Right ventricle myocardium inferior (tissue), 1 donor: Measurements from ENCODE around the gene JAM3. TPM values are rescaled to one million over a fixed set of nuclear protein-coding genes. Genes with fewer than 3 reads are reported as not detected.
A peak's percentile ranks its signal among the peaks of the same experiment; 100 is the strongest.

Experiments used
- ATAC-seq: fragments of 200-7000 bp; cut with Tn5 transposase; one replicate; pipeline ENCODE4 v1.9.1; 2020; ENCODE audit warnings: mild to moderate bottlenecking, moderate library complexity
- DNase-seq: peaks from one replicate; pipeline ENCODE4 v3.0.0; 2021; ENCODE audit errors: missing footprints
- intact Hi-C: fragments of 100-400 bp; cut with DNase I; formaldehyde crosslinking; loops from one replicate; pipeline ENCODE4 v1.11.0; 2022
- long read RNA-seq: library from polyadenylated mRNA; unstranded; transcript quantifications from one replicate; pipeline ENCODE4 v2.0.0, GENCODE V29; 2021
- total RNA-seq: library from RNA; stranded (reverse); fragmentation: NEBNext Ultra II Directional; extraction: Animal tissue kit (Norgen Biotek cat#: 25700); gene quantifications from one replicate; pipeline ENCODE4 v1.2.1, GENCODE V29; 2021
- donor health status: DM: no; HTN: yes; CAD: no; lungs with severe emphysema.

JAM3 gene
- total RNA-seq: 22.5 TPM
- long read RNA-seq, transcript JAM3-201 (9 exons, 3,912 nt): major isoform, 20 of 22 reads
- long read RNA-seq, partial matches to known transcripts: 1 of 22 reads
- long read RNA-seq, other reads (novel, unspliced or antisense): 1 of 22 reads

- peak; percentile 98 for ATAC-seq
- intact Hi-C loops: loop anchor here (1.0 kb wide), 1 partner anchor 69 kb away; no protein-coding TSS in a partner anchor
- peak; percentile 96 for DNase-seq
Observed at GRCh38 chr11:134068829-134069425, at the start of gene JAM3. Gene JAM3, plus strand, starts transcription at chr11:134069072. Its CDS starts 12 bp downstream, at chr11:134069084.

- no peak for DNase-seq
- intact Hi-C loops: no loop called here
- no peak for ATAC-seq
Observed at GRCh38 chr11:134019500-134019899, 49.4 kb upstream of the JAM3 start.

GRCh38 chr11:134020598-134020997, 48.3 kb upstream of the JAM3 start:
- DNase-seq: no peak
- intact Hi-C loops: no loop called here
- ATAC-seq: no peak

- ATAC-seq (no peak), DNase-seq (no peak)
- intact Hi-C loops: no loop called here
Observed at GRCh38 chr11:134021326-134021725, 47.5 kb upstream of the JAM3 start.

DNA sequence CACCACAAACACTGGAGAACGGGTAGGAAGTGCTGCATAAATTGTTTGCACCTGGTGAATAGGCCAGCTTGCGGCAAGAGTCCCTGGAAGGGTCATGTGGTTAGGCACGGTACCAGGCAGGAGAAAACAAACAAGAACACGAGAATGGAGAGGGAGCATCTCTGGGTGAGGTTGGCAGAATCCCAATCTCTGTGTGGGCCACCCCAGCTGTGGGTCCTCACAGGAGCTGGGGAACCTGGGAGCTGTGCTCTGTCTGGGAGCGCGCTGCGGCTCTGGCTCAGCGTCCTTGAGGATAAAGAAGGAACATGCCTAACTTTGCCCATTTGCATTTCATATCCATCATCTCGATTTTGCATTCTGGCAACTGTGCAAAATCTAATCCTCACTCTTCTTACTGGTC, 46.1 kb upstream of the JAM3 start:
- intact Hi-C loops: no loop called here

DNA sequence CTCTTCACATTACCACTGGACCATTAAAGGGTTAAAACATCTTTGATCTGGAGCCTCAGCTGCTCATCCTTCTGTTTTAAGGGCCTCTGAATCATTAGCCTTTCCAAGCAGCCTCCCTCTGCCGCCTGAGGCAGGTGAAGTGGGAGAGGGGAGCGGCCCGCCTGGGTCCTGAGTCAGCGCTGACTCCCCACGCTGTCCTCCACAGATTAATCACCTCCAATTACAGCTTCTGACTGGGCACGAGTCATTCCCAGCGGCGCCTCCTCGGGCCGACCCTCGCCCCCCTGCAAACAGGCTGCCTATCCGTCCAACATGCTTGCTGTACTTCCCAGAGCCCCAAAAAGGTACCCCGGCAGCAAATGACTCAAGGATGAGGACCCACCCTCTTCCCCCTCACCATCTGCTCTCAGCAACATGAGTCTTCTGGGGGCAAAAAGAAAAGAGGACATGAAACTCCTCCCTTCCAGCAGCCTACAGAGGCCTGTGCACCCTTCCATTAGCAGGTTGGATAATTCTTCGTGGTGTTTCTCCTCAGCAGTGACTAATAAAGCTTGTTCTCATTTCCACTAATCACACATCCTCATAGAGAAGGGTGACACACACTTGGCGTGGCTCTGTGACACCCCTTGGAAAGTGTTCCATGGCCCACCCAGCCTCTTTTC, 44.3 kb upstream of the JAM3 start:
- no peak for DNase-seq
- no peak for ATAC-seq

More for the DNA sequence above, 46.1 kb upstream of the JAM3 start:
- no peak for ATAC-seq
- DNase-seq: no peak

DNA sequence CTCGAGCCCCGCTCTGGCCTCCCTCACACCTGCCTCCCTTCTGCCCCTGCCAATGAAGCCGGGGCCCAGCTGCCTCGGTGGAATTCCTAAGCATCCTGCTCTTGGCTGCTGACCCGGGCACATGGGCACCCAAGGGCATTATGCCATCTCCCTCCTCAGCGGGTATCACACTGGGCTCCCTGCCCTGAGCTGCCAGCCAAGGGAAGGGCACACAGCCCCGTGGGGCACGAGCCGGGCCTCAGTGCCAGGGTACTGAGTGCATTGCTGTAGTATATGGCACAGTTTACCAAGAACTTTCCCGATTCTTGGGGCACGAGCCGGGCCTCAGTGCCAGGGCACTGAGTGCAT, 43.8 kb upstream of the JAM3 start:
- intact Hi-C loops: no loop called here
- peak; percentile 92 for ATAC-seq
- peak; percentile 82 for DNase-seq

More for the DNA sequence above, 44.3 kb upstream of the JAM3 start:
- intact Hi-C loops: no loop called here

DNA sequence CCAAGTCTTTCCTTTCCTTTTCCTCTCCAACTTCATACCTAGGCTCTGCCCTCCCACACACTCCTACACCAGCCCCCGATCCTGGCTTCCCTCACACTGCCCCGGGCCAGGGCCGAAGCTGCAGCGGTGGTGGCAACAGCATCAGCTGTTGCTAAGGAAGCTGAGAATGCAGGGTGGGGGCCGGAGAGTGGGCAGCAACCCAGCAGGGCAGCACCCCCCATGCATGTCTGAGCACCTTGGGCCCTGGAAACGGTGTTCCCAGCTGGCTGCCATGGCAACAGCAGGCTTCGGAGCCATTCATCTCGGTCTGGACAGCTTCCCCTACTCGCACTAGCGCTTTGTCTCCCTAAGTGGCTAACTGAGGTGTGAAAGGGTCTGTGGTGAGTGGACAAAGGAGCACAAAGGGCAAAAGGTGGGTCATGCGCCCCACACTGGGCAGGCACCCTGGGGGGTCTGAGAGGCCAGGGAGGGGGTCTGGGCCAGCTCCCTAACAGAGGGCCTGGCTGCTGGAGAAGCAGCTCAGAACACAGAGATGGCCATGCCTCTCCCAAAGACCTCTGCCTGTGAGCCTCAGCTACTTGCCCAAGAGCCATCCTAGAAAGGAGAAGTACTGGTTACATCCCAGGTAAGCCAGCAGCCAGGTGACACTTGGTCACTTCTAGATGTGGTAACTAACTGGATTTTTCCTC, 42.1 kb upstream of the JAM3 start:
- intact Hi-C loops: no loop called here
- DNase-seq (no peak), ATAC-seq (no peak)

GRCh38 chr11:134027671-134028070, 41.2 kb upstream of the JAM3 start:
- no peak for ATAC-seq
- intact Hi-C loops: no loop called here
- DNase-seq: no peak

- ATAC-seq: no peak
- no peak for DNase-seq
- intact Hi-C loops: no loop called here
Observed at GRCh38 chr11:134028368-134028920, 40.4 kb upstream of the JAM3 start.

DNA sequence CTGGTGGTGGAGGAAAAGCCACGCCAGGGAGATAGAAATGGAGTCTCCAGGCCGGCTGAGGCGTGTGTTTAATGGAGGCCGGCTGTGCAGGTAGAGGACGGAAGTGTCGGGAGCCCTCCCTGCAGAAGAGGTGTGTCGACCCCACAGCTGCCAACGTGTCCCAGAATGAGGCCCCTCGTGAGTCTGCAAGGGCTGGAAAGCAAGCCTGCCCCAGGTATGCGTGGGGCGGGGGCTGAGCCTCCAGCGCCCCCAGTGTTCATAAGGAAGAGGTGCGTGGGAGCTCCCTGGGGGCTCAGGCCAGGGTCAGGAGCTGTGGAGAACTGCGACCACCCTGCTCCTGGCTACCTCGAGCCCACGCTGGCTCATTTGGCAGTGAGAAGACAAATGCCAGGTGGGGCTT, 38.0 kb upstream of the JAM3 start:
- intact Hi-C loops: no loop called here

GRCh38 chr11:134032043-134032442, 36.8 kb upstream of the JAM3 start:
- no peak for DNase-seq
- no peak for ATAC-seq
- intact Hi-C loops: no loop called here

More for the DNA sequence above, 38.0 kb upstream of the JAM3 start:
- ATAC-seq (no peak), DNase-seq (no peak)

DNA sequence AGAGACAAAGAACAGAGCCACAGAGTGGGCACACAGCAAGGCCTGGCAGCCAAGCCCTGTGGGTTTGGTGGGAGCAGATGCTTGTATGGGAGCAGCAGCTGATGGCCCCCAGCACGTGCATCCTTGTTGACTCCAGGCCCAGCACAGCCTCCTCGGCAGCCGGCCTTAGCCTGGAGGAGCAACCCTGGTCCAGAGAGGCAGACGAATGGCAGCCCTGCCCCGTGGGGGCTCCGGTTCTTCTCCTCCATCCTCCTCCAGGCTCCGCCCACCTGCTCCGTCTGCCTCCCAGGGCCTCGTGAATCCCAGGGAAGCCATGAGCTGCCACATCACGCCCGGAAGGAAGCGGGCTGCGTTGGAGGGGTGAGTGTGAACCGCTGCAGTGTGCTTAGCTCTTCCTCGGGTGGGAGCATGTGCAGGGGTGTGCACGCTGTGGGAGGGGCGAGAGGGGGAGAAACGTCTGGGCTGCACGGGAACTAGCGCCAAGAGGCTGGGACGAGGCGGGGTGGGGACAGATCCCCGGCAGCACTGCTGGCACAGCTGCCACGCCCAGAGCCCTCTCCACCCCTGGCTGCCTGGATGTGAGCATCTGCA, 36.3 kb upstream of the JAM3 start:
- DNase-seq (no peak), ATAC-seq (no peak)
- intact Hi-C loops: no loop called here

GRCh38 chr11:134033276-134033675, 35.6 kb upstream of the JAM3 start:
- ATAC-seq (no peak), DNase-seq (no peak)
- intact Hi-C loops: no loop called here

- ATAC-seq (peak; percentile 92), DNase-seq (peak; percentile 88)
- intact Hi-C loops: no loop called here
Observed at GRCh38 chr11:134033696-134034491, 35.0 kb upstream of the JAM3 start.

DNA sequence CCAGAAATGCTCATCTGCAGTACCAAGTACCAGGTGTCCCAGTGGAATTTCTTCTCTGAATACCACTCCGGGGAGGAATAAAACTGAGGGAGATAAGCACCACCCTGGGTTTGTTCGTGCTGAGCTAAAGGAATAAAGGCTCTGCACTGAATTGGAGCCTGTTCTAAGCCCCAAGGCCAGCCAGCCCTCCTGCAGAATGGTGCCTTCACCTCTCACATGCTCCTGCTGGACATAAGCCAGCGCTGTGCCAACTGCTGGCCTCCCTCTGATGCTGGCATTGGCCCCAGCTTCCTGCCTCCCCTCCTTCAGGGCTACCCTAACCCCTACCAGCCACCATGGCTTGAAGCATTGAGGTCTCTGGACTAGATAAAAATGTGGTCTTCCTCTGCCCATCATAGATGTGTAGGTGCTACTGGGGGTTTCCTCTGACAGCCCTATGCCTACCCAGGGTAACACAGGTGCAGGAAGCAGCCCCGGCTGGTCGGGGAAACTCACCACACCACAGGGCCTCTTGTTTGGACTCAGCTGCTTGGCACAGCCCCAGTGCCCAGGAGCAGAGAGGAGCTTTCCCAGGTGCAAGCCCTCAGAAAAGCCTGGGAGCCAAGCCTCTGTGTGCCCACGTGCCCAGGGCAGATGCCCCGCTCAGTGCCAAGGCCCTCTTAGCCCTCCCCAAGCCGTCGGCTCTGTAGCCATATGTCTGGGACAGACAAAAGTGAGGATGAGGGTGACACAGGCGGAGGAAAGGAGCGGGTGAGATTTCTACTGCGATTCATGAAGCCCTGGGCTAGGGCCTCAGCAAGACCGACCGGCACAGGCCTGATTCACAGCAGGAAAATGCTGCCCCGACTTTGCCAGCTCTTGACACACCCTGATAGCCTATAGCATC, 34.1 kb upstream of the JAM3 start:
- intact Hi-C loops: no loop called here
- DNase-seq: no peak
- ATAC-seq: no peak

GRCh38 chr11:134036492-134037045, 32.3 kb upstream of the JAM3 start:
- intact Hi-C loops: loop anchor here (2.0 kb wide), 2 partner anchors 48 to 82 kb away; no protein-coding TSS in a partner anchor
- ATAC-seq (no peak), DNase-seq (no peak)
